ENCODE measurements around the gene ACTL10.
A peak's percentile ranks its signal among the peaks of the same experiment; 100 is the strongest.
"Not testable (repeated sequence)": the region's sequence is repeated elsewhere in the genome, so short reads cannot be mapped to it uniquely, and the experiment has no call there.

ACTL10 gene

GRCh38 chr20:33679758-33680485 is 13.2 kb downstream of the ACTL10 start:
- DNase-seq, result no peak

DNA sequence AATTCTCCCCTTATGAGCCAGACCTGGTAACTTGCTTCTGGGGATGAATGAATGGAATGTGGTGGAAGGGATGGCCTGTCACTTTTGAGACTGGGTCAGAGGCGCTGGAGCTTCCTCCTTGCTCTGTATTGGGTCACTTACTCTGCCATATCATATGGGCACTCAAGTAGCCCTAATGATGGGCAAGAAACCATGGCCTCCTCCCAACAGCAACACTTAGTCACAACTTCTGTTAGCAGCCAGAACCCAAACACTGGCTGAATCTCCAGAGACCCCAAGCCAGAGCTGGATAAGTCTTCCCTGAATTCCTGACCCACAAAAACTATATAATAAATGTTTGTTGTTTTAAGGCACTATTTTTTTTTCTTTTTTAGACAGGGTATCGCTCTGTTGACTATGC is 13.9 kb downstream of the ACTL10 start:
- no peak for DNase-seq

DNA sequence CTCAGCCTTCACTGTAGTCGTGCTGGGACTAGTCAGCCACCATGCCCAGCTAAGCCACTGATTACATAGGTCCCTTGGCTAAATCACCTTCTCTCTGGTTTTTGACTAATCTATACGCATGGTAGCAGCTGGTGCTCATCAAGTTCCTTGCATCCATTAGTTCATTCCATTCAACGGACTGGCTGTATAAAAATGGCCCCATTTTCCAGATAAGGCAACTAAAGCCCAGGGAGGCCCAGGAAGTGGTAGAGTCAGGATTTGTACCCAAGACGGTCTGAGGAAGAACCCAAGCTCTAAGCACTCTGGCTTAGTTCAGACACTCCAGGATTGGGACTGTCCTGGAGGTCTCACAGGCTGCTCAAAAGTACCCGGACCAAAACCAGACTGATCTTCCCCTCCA is 14.5 kb downstream of the ACTL10 start:
- DNase-seq, result no peak

DNA sequence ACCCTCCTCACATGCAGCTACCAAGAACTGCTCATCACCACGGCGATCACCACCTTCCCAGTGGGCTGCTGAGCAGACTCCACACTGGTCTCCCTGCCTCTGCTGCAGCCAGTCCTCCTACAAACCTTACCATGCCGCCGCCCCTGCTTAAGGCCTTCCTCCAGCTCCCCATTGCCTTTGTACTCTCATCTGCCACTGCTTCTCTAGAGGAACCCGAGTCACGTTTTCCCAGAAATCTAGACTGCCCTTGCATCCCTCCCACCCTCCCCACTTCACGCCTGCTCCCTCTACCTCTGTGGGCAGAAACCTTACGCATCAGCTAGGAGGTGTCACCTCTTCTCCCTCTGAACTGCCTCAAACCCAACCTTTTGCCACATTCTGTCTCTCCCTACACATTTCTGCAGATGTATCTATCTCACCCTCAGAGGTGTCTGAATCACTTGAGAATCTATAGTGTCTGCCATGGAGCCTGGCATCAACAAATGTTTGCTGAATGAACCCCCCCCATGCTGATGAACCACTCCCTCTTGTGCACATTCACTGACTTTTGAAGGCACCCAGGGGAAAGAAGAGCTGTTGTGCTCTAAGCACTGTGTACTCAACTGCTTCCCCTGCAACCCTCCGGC is 15.1 kb downstream of the ACTL10 start:
- no peak for DNase-seq

DNA sequence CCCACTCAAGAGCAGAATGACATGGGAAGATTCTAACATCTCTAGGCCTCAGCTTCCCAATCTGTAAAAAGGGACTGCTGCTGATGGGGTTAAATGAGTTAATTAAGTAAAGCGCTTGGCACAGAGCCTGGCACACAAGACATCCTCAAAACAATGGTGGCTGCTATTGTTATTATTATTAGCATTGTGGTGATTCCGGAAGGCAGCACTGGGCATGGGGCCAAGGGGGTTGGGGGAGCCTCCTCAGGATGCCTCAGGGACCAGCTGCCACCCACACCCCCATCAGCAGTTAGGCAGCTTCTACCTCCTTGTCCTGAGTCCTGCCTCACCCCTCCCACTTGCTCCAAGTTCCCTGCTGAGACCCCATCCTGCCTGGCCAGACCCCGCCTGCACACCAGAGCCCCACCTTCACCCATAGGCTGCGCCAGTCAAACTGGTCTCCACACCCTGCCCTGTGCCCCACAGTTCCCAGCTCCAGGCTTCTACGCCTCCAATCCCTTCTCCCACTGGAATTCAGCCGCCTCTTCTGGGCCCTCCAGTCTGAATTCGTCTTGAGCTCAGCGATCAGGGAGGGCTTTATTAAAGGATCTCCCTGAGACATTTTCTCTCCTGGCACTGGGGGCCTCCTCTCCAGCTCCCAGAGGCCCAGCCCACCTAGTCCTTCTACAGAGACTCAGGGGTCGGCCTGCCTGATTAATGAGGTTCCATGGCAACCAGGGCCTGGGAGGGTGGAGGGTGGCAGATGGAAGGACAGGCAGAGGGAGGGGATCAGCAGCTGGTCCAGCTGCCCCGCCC is 18.0 kb downstream of the ACTL10 start:
- DNase-seq, result peak; percentile 67

DNA sequence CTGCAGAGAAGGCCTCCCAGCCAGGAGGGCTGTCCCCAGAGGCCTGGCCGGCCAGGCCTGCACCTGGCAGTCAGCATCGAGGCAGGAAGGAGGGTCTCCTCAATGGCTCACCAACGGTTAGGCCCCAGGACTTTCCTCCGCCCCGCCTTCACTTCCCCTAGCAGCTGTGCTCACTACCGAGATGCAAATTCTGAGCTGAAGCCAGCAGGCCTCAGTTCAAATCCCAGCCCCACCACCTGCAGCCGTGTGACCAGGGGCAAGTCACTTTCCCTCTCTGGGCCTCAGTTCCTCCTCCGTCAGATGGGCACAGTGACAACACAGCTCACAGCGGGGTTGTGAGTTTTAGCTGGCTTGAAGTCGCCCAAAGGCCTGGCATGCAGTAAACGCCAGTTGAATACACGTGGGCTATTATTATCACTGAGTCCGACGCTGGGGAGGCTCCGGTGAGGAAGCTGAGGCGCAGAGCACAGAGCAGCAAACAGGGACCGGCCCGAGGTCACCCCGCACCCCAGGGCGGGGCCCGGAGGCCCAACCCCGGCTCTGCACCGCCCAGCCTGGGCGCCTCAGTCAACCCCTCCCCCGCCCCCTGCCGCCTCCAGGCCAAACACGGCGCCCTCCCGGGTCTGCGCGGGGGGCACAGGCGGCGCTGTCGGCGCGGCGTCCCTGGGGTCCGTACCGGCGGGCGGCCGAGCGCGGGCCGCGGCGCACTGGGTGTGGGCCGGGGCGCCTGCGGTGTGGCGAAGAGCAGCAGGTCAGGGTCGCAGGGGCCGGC is 18.8 kb downstream of the ACTL10 start:
- DNase-seq, result peak; percentile 97

DNA sequence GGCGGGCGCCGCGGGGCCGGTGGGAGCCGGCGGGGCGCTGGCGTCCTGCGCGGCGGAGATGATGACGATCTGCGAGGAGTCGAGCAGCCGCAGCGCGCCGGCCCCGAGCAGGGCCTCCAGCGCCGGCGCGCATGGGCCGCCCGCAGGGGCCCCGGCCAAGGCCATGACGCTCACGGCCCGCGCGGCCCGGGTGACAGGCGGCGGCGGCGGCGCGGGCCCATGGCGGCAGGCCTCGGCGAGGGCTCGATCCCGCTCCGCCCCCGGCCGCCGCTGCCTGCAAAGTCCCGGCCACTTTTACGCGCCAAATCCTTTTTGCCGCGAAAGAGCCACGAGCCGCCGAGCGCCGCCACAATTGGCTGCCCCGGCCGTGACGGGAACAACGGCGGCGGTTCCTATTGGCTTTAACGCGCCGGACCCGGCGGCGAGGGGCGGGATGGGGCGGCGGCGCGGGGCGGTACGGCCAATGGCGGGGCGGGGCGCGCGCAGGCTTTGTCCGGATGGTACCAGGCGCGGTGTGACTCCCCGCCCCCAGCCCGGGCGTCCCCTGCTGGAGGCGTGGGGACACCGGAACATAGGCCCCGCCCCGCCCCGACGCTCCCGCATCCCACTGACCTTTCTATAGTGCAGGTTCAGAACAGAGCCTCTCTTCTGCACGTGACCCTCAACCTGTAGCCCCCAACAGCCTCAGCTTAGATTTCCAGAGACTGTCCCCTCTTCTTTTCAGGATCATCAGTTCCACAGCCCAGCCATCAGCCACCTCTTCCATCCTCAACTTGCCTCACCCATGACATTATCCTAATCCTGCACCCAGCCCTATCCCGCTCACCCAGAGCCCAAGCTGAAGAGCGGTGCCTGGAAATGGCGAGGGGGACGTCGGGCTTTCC is 19.6 kb downstream of the ACTL10 start, which contains the start of gene E2F1:
Gene E2F1, minus strand, starts transcription at position 286 of the 884 bp plus-strand sequence. Its CDS starts 121 bp downstream, at position 165.
- peak; percentile 82 for DNase-seq

DNA sequence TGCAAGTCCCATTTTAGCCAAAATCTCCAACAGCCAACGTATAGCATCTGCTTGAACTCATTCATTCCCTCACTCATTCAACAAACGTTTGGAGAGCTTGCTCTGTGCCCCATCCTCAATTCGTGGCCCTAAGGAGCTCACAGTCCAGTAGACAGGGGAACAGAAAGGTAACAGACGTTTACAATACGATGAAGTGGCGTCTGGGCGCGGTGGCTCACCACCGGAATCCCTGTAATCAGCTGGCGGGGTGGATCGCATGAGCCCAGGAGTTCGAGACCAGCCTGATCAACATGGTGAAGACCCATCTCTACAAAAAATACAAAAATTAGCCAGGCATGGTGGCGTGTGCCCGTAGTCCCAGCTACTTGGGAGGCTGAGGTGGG is 20.2 kb downstream of the ACTL10 start:
- no peak for DNase-seq

DNA sequence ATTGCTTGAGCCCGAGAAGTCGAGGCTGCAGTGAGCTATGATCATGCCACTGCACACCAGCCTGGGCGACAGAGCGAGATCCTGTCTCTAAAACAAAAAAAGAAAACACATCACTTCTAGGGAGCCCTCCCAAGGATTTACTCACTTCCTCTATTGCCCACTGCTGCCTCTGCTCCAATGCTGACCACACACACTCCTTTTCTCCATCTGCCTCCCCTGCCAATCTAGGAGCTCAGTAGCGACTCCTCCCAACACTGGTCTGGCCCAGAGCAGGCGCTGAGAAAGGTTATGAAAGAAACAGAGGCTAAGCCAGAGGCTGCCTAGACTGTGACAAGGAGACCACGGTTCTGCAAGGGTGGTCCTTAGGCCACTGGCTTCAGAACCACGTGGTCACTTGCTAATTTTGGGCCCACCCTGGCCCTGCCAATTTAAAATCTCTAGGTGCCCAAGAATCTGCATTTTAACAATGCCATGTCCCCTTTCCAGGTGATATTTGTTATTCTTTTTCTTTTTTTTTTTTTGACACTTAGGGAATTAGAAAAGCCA is 20.7 kb downstream of the ACTL10 start:
- DNase-seq, result no peak

GRCh38 chr20:33687993-33688937 is 21.5 kb downstream of the ACTL10 start:
- DNase-seq, result no peak

DNA sequence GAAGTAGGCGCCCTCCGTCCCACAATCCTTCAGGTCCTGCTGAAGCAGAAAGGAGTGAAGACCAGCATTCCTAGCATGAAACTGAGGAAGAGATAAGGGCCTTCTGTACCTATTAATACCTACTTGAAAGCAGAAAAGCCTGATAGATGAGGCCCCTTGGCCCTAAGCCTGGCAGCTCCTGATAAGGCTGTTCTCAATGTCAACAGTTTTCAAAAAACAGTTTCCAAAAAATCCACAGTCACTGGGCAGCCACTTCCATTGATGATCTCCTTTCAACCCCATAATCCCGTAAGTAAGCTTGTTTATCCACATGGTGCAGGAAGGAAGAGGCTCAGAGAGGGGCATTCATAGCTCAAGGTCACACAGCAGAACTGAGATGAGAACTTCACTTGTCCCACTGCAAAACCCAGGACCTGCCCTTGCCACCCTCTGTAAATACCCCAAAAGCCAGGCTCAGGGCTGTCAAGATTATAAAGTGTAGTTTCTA is 22.2 kb downstream of the ACTL10 start:
- DNase-seq, result no peak

DNA sequence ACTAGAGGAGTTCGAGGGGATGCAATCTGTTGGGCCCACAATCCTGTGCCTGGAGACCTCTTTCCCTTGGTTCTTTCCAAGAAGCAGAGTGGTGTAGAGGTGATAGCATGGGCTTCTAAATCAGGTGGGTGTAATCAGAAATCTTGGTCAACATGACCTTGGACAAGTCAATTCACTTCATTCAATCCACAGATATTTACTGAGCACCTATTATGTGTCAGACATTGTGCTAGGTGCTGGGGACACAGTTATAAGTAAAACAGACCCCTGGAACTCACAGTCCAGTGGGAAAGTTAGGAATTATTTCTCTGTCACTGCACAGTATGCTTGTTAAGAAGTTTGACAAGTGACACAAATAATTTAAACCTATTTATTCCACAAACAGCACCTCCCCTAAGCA is 22.8 kb downstream of the ACTL10 start:
- no peak for DNase-seq

- DNase-seq, result no peak
Measured at GRCh38 chr20:33689973-33690372, 23.2 kb downstream of the ACTL10 start.

DNA sequence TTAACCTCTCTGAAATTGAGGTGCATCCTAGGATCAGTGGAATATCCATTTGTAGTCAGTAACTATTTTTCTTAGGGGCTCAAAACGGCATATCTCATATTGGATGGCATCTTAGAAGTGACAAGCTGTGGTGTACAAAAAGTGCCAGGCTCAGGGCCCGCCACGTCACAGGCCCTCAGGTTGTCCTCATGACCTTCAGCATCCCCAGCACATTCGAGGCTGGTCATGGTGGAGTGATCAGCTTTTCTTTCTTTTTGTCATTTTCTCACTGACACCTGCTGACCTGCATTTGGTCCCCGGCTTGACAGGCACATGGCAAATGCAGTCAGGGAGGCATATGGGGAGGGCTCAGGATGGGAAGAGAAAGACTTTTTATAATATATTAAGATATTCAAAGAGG is 26.5 kb downstream of the ACTL10 start:
- DNase-seq, result no peak

- no peak for DNase-seq
Measured at GRCh38 chr20:33693741-33694638, 27.2 kb downstream of the ACTL10 start.

- DNase-seq, result no peak
Measured at GRCh38 chr20:33694639-33695012, 27.9 kb downstream of the ACTL10 start.

GRCh38 chr20:33696448-33696847 is 29.7 kb downstream of the ACTL10 start:
- no peak for DNase-seq

- no peak for DNase-seq
Measured at GRCh38 chr20:33697129-33697528, 30.4 kb downstream of the ACTL10 start.

GRCh38 chr20:33698966-33699365 is 32.2 kb downstream of the ACTL10 start:
- not testable (repeated sequence) for DNase-seq
